B cell (primary cell): ENCODE results near the gene CARS2. TPM values are rescaled to one million over a fixed set of nuclear protein-coding genes. Genes with fewer than 3 reads are reported as not detected.

ENCODE experiments used
- ATAC-seq: fragments of 200-7000 bp; cut with Tn5 transposase; one replicate; pipeline ENCODE4 v1.10.0; 2021; ENCODE audit warnings: low read depth, mild to moderate bottlenecking, moderate number of reproducible peaks, moderate library complexity
- CTCF ChIA-PET: fragments of 350-600 bp; sonication (Branson Sonifier 250); formaldehyde crosslinking; loops from one replicate; lab custom pipeline; 2021; ENCODE audit warnings: antibody characterized with exemption, inconsistent platforms; lab: Charles Lee
- POLR2A ChIA-PET: fragments of 350-600 bp; sonication (Branson Sonifier 250); formaldehyde crosslinking; loops from one replicate; lab custom pipeline; 2021; ENCODE audit warnings: antibody characterized with exemption; lab: Charles Lee
- DNase-seq: peaks from one replicate; pipeline ENCODE4 v3.0.0; 2013
- H2AFZ ChIP-seq: 2 replicates; pipeline ENCODE4 v1.6.1; 2012; ENCODE audit warnings: mild to moderate bottlenecking, low read depth, low read length; ENCODE audit not compliant: insufficient read depth, poor library complexity, severe bottlenecking
- H3K27ac ChIP-seq, 2 donors: 1 replicate in 1 of 2; 2 replicates in 1 of 2; pipeline ENCODE4 v1.5.1; 2012 to 2013; ENCODE audit warnings: low read length in 2 of 2, mild to moderate bottlenecking in 2 of 2, moderate library complexity in 1 of 2
- H3K27me3 ChIP-seq, 4 experiments: fragments of 200-600 bp in 1 of 4; sonication (generic) in 1 of 4; replicated peaks in 1 of 4; 1 replicate in 2 of 4; 2 replicates in 2 of 4; pipeline versions ENCODE4 v1.6.1 to v1.7.0; 2013 to 2016; ENCODE audit warnings: low read length in 3 of 4, mild to moderate bottlenecking in 2 of 4, mixed read lengths in 1 of 4, moderate library complexity in 1 of 4; ENCODE audit not compliant: insufficient read depth in 4 of 4, control insufficient read depth in 3 of 4; ENCODE audit errors: control extremely low read depth in 1 of 4
- H3K36me3 ChIP-seq, 2 experiments: replicated peaks in 1 of 2; 1 replicate in 1 of 2; 2 replicates in 1 of 2; pipeline versions ENCODE4 v1.6.1 to v1.7.1; 2013; ENCODE audit warnings: low read length in 1 of 2; ENCODE audit not compliant: insufficient read depth in 2 of 2, control insufficient read depth in 1 of 2; ENCODE audit errors: control extremely low read depth in 1 of 2, extremely low read depth in 1 of 2
- H3K4me1 ChIP-seq, 2 donors: fragments of 200-600 bp in 1 of 2; sonication (generic) in 1 of 2; 1 replicate in 1 of 2; 2 replicates in 1 of 2; pipeline versions ENCODE4 v1.5.1 to v1.6.1; 2013 to 2017; ENCODE audit warnings: low read length in 2 of 2; ENCODE audit not compliant: control insufficient read depth in 2 of 2, insufficient read depth in 2 of 2
- H3K4me2 ChIP-seq: replicated peaks from 2 replicates; pipeline ENCODE3; 2012; ENCODE audit warnings: mild to moderate bottlenecking, low read depth, low read length; ENCODE audit not compliant: poor library complexity, severe bottlenecking
- H3K4me3 ChIP-seq, 5 experiments: fragments of 200-600 bp in 1 of 5; sonication (generic) in 1 of 5; 1 replicate in 3 of 5; 2 replicates in 2 of 5; pipeline versions ENCODE4 v1.5.1 to v1.7.0; 2011 to 2016; ENCODE audit warnings: low read length in 4 of 5, mild to moderate bottlenecking in 4 of 5, low read depth in 2 of 5, control low read depth in 1 of 5, moderate library complexity in 1 of 5; ENCODE audit not compliant: insufficient read depth in 1 of 5; ENCODE audit errors: control extremely low read depth in 1 of 5, extremely low read depth in 1 of 5
- H3K79me2 ChIP-seq: fragments of 200-600 bp; sonication (generic); one replicate; pipeline ENCODE4 v1.6.0; 2016; ENCODE audit warnings: low read length; ENCODE audit not compliant: control insufficient read depth, insufficient read depth
- H3K9ac ChIP-seq: fragments of 200-600 bp; sonication (generic); 2 replicates; pipeline ENCODE4 v1.6.1; 2017; ENCODE audit warnings: mild to moderate bottlenecking, low read length, moderate library complexity
- H3K9me3 ChIP-seq, 3 donors: one replicate each; pipeline versions ENCODE4 v1.6.1 to v1.7.1; 2013; ENCODE audit warnings: low read length in 2 of 3; ENCODE audit not compliant: control insufficient read depth in 2 of 3, insufficient read depth in 1 of 3; ENCODE audit errors: control extremely low read depth in 1 of 3
- H4K20me1 ChIP-seq: 2 replicates; pipeline ENCODE4 v1.6.0; 2012; ENCODE audit warnings: mild to moderate bottlenecking, low read length; ENCODE audit not compliant: insufficient read depth, control insufficient read depth, poor library complexity, severe bottlenecking
- H3K27ac Mint-ChIP-seq: one replicate; pipeline ENCODE4 v1.8.0; 2021; ENCODE audit warnings: mixed read lengths
- H3K27me3 Mint-ChIP-seq: one replicate; pipeline ENCODE4 v1.8.0; 2021; ENCODE audit warnings: mixed read lengths
- H3K4me1 Mint-ChIP-seq: one replicate; pipeline ENCODE4 v1.8.0; 2021; ENCODE audit warnings: mixed read lengths
- H3K4me3 Mint-ChIP-seq: one replicate; pipeline ENCODE4 v1.8.0; 2021; ENCODE audit warnings: mixed read lengths
- H3K9me3 Mint-ChIP-seq: one replicate; pipeline ENCODE4 v1.8.0; 2022; ENCODE audit warnings: mixed read lengths; ENCODE audit not compliant: insufficient read depth
- CTCF ChIP-seq: fragments of 200-600 bp; IDR thresholded peaks from one replicate; pipeline ENCODE4 v1.8.0; 2022; ENCODE audit warnings: antibody characterized with exemption, mild to moderate bottlenecking
- EZH2 ChIP-seq: IDR thresholded peaks from 2 replicates; pipeline ENCODE4 v1.6.1; 2012; ENCODE audit warnings: borderline replicate concordance, low read depth, mild to moderate bottlenecking, moderate library complexity, low read length; ENCODE audit not compliant: insufficient read depth, poor library complexity, severe bottlenecking
- WGBS: methylation state at CpG from one replicate; pipeline ENCODE4 v1.1.5; 2013; ENCODE audit warnings: missing lambda C conversion rate; ENCODE audit not compliant: insufficient coverage; 5-methylcytosine and 5-hydroxymethylcytosine counted together
- intact Hi-C: fragments of 100-400 bp; cut with micrococcal nuclease; formaldehyde crosslinking; loops from one replicate; pipeline ENCODE4 v1.10.0; 2022
- polyA plus RNA-seq: library from polyadenylated mRNA; depleted of rRNA; stranded (reverse); fragments of >200 nt; gene quantifications from 2 replicates; pipeline ENCODE4 v1.2.3, GENCODE V29; 2012
- total RNA-seq, 2 donors: library from RNA; stranded (reverse); fragments of 120-200 nt in 1 of 2; gene quantifications; 1 replicate in 1 of 2; 2 replicates in 1 of 2; pipeline versions ENCODE4 v1.2.3 to v1.2.4, GENCODE V29; 2013 to 2022

The CARS2 gene
- total and polyA plus RNA-seq, 2 donors (not counting 1 experiment from before 2014, with no cell fraction given): 154 to 188 TPM

DNA sequence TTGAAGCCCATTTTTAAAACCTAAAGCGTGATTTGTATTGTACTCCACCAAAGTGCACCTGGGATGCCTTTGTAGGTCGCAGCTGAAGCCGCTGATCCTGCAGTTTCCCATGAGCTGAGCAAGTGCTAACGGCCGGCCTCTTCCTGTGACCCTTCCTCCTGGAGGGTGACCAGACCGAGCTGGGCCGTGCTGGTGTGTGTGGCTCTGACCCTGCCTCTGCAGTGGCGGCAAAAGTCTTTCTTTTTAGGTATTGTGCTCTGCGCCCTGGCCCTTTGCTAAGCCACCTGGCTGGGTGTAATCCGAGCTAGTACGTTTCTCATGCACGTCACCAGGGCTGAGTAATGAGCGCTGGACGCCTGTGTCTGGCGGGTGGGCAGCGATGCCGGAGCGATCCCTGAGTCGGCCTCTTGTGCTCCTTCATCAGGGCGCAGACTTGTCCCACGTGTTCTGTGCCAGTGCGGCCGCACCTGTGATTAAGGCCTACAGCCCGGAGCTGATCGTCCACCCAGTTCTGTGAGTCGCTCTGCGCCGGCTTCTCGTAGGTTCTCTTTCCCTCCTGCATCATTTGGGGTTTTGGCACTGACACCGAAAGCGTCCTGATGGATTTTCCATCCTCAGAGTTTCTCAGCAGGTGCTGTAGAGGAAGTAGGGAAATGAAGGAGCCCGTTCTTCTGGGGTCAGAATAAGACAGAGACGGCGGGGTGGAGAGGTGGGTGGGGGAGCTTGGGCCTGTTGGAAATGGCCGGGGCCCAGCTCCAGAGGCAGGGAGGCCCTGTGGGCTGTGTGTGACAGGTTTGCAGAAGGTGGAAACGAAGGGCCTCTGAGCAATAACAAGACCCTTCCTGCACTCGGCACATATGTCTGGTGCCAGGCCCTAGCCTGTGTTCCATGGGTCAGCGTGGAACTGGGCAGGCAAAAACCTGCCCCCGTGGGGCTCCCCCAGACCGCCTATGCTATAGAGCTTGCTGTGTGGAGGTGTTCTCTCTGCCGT, 80.9 kb downstream of the CARS2 start:
- H2AFZ ChIP-seq: no peak overlapping the region
- no peak overlapping the region for H3K4me3 Mint-ChIP-seq
- no peak overlapping the region for H3K27ac Mint-ChIP-seq
- H3K4me1 ChIP-seq: no peaks in the 10 kb centered on the region
- POLR2A ChIA-PET: no interaction called here
- no peaks in the 10 kb centered on the region for H3K9me3 ChIP-seq
- no peak for DNase-seq
- no peak overlapping the region for H3K4me2 ChIP-seq
- H3K27me3 Mint-ChIP-seq: no peaks in the 10 kb centered on the region
- H3K9ac ChIP-seq: no peak overlapping the region
- H3K27ac ChIP-seq: no peak overlapping the region
- H3K4me1 Mint-ChIP-seq: peaks cover 7% of the 10 kb centered on the region
- no peaks in the 10 kb centered on the region for H3K9me3 Mint-ChIP-seq
- CTCF ChIA-PET: no interaction called here
- H4K20me1 ChIP-seq: peaks cover 44% of the 10 kb centered on the region
- peaks cover 77% of the 10 kb centered on the region for H3K79me2 ChIP-seq
- WGBS: 95% methylated on average over 39 of the region's 41 CpGs
- H3K36me3 ChIP-seq: peaks cover 10 to 56% of the 10 kb centered on the region in 2 experiments
- no peak overlapping the region for H3K4me3 ChIP-seq
- H3K27me3 ChIP-seq: no peaks in the 10 kb centered on the region
- TF ChIP-seq CTCF (no peak), EZH2 (no peak)
- intact Hi-C loops: no loop called here
- no peak for ATAC-seq

GRCh38 chr13:110620596-110620995, 85.3 kb downstream of the CARS2 start:
- intact Hi-C loops: no loop called here
- no peak for ATAC-seq
- H3K79me2 ChIP-seq: peaks cover 91% of the 10 kb centered on the region
- ChIA-PET POLR2A (no interaction called here), CTCF (interaction anchor here (0.7 to 2.1 kb wide), 4 partner anchors 10 to 198 kb away, joined by 3 to 6 read pairs (median 4); no protein-coding TSS in a partner anchor)
- no peak overlapping the region for H3K4me3 ChIP-seq
- peaks cover 8 to 29% of the 10 kb centered on the region in 2 experiments for H3K36me3 ChIP-seq
- peaks cover 47% of the 10 kb centered on the region for H4K20me1 ChIP-seq
- H3K27ac ChIP-seq: no peak overlapping the region
- H3K4me2 ChIP-seq: no peak overlapping the region
- TF ChIP-seq CTCF (no peak), EZH2 (no peak)
- peaks cover 14% of the 10 kb centered on the region in 2 donors for H3K4me1 ChIP-seq
- WGBS: 64% methylated on average over 1 of the region's 2 CpGs
- no peak overlapping the region for H3K4me3 Mint-ChIP-seq
- peaks cover 29% of the 10 kb centered on the region for H3K4me1 Mint-ChIP-seq
- H3K9ac ChIP-seq: no peak overlapping the region
- H3K9me3 Mint-ChIP-seq: no peaks in the 10 kb centered on the region
- no peak overlapping the region for H3K27ac Mint-ChIP-seq
- H3K27me3 Mint-ChIP-seq: no peaks in the 10 kb centered on the region
- H2AFZ ChIP-seq: no peak overlapping the region
- no peaks in the 10 kb centered on the region for H3K9me3 ChIP-seq
- no peak for DNase-seq
- H3K27me3 ChIP-seq: no peaks in the 10 kb centered on the region
